ENCODE results near the gene KLB.

DNA sequence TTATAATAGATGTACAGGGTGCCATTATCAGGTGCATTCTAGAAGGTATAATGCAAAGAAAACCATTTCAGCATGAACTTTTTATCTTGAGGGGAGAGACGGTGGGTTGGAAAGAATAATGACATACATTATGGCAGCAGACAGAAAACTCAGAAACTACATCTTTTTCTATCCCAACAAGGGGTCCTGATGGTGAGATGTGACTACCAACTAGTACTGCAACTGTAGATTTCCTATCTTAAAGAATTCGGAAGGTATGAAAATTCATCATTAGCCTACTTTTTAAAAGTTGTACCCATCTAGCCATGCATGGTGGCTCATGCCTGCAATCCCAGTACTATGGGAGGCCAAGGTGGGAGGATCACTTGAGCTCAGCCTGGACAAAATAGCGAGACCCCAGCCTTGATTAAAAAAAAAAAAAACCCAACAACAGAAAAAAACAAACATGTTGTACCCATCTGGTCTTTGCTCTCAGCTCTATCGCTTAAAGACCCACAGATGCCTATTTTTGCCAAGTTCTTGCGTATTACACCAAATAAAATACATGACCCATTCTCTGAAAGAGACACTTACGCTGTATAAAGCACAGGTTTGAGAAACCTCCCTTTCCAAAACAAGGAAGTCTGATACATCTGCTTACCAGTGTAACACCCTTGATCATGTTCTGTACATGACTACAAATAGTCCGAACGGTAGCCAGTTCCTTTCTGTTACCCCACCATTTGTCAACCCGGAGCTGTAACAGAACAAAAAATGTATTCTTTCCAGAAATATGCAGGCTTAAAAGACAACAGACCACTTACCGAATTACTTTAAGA is 50.4 kb downstream of the KLB start:
- no peak for TF ChIP-seq ZNF274 (IDR thresholded peaks at IDR 0.05; ENCODE audit: low read depth, low read length)
- no peak for TF ChIP-seq YY1 (IDR thresholded peaks at IDR 0.05; ENCODE audit: insufficient read depth, insufficient read length)
